ENCODE measurements around the gene CYP2W1.

DNA sequence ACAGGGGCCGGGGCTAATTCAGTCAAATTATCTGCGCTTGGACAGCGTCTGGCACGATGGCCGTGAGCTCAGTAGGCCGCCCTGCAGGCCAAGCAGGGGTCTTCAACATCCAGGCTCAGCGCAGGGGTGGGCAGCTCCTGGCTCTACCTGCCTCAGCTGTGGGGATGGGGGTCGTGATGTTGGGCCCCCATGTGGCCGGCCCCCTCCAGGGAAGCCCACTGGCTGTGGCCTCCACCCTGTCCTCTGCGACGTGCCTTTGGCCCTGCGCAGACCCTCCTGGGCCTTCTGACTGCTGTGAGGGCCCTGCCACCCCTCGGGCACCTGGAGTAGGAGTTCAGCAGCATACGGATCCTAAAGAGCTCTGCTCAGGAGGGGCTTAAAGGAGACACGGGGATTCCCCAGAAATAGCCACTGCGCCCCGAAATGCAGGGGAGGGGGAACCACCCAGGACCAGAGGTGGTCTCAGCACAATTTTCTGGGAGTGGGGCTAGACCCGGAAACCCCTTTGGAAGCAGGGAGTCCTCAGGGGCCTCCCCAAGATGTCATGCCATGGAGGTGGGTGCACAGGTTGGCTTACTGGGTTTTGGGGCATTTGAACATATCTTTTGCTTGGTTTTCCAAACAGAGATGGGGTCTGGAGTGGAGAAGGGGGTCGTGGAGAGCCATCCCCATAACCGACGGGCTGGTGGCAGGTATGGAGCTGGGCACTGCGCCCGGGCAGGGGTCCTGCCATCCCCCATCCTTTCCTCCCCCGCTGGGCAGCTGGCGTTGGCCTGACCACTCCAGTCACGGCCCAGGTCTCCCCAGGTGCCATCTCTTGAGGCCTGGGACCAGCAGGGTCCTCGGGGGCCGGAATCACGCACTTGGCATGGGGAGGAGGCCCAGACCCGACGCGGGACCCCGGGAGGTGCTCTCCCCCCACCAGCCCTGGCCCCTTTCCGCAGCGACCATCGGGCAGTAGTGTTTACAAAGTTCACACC, 24.5 kb upstream of the CYP2W1 start:
- TF ChIP-seq, protein P1, sequence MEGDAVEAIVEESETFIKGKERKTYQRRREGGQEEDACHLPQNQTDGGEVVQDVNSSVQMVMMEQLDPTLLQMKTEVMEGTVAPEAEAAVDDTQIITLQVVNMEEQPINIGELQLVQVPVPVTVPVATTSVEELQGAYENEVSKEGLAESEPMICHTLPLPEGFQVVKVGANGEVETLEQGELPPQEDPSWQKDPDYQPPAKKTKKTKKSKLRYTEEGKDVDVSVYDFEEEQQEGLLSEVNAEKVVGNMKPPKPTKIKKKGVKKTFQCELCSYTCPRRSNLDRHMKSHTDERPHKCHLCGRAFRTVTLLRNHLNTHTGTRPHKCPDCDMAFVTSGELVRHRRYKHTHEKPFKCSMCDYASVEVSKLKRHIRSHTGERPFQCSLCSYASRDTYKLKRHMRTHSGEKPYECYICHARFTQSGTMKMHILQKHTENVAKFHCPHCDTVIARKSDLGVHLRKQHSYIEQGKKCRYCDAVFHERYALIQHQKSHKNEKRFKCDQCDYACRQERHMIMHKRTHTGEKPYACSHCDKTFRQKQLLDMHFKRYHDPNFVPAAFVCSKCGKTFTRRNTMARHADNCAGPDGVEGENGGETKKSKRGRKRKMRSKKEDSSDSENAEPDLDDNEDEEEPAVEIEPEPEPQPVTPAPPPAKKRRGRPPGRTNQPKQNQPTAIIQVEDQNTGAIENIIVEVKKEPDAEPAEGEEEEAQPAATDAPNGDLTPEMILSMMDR (IDR thresholded peaks at IDR 0.05), result no peak
- TF ChIP-seq POLR2A (IDR thresholded peaks at IDR 0.05), result no peak
